ENCODE data around the gene ARHGAP45. TPM values are rescaled to one million over a fixed set of nuclear protein-coding genes. Genes with fewer than 3 reads are reported as not detected.

The ARHGAP45 gene
- total RNA-seq, 1 donor from 2014 or later: 3.0 TPM

DNA sequence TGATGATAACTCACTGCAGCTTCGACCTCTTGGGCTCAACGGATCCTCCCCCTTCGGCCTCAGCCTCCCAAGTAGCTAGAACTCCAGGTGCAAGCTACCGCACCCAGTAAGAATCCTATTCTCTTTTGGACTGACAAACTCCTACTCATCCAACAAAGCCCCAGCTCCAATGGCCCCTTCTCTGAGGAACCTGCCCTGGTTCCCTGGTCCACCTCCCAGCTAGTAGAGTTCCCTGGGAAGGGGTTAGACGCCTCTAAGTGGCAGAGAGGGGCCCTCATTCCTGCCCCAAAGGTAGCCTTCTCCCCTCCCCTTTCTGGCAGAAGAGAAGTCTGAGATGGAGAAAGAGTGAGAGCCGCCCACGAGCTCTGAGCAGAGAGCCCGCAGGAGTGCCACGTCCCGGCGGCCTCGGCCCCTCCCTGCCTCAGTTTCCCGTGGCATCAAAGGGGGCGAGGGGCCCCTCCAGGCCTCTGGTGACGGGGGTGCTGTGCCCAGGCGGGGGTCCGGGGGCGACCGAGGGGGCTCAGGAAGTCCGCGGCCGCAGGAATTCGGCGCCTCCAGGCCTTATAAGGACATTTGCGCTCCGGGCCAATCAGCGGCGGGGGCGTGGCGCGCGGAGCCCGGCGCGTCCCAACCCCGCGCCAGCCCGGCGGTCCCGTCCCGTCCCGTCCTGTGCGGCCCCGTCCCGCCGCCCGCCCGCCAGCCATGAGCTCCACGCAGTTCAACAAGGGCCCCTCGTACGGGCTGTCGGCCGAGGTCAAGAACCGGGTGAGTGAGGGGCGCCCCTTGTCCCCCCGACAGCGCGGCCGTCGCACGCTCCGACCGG is 40.8 kb upstream of the ARHGAP45 start, which contains the start of gene CNN2:
TSS of gene CNN2 (plus strand) at position 649 of the 823 bp plus-strand sequence. CDS start at position 703, 54 bp downstream.
- peak within 1 kb of the TSS; percentile 97 for H3K9ac ChIP-seq (ENCODE audit: low read length)
- peak within 1 kb of the TSS; percentile 97 for H3K4me2 ChIP-seq (ENCODE audit: low read length)
- H2AFZ ChIP-seq (ENCODE audit: low read depth, low read length): peak within 1 kb of the TSS; percentile 68
- FAIRE-seq (no peak), DNase-seq (ENCODE audit: low read depth) (peak; percentile 56)
- Mint-ChIP-seq H3K36me3 (ENCODE audit: low read depth, unreplicated experiment) (peaks cover 6% of the 10 kb centered on the region), H3K27ac (ENCODE audit: unreplicated experiment) (peak within 1 kb of the TSS; percentile 98), H3K4me3 (ENCODE audit: unreplicated experiment) (peak within 1 kb of the TSS; percentile 97), H3K4me1 (ENCODE audit: low read depth, unreplicated experiment) (peaks cover 13% of the 10 kb centered on the region), H3K27me3 (ENCODE audit: low read depth, unreplicated experiment) (no peaks in the 10 kb centered on the region), H3K9me3 (ENCODE audit: unreplicated experiment) (no peaks in the 10 kb centered on the region)
- peak within 1 kb of the TSS; percentile 100 for H3K4me3 ChIP-seq (ENCODE audit: insufficient read depth, low read depth, low read length)
- peaks cover 53% of the 10 kb centered on the region for H3K79me2 ChIP-seq (ENCODE audit: insufficient read depth, low read length)
- H4K20me1 ChIP-seq (ENCODE audit: insufficient read depth, low read length): peaks cover 42% of the 10 kb centered on the region
- no peak for TF ChIP-seq EZH2 (IDR thresholded peaks at IDR 0.05; ENCODE audit: insufficient read depth, low read length)
- TF ChIP-seq, protein P1, sequence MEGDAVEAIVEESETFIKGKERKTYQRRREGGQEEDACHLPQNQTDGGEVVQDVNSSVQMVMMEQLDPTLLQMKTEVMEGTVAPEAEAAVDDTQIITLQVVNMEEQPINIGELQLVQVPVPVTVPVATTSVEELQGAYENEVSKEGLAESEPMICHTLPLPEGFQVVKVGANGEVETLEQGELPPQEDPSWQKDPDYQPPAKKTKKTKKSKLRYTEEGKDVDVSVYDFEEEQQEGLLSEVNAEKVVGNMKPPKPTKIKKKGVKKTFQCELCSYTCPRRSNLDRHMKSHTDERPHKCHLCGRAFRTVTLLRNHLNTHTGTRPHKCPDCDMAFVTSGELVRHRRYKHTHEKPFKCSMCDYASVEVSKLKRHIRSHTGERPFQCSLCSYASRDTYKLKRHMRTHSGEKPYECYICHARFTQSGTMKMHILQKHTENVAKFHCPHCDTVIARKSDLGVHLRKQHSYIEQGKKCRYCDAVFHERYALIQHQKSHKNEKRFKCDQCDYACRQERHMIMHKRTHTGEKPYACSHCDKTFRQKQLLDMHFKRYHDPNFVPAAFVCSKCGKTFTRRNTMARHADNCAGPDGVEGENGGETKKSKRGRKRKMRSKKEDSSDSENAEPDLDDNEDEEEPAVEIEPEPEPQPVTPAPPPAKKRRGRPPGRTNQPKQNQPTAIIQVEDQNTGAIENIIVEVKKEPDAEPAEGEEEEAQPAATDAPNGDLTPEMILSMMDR (IDR thresholded peaks at IDR 0.05; ENCODE audit: insufficient read depth, low read depth, low read length): no peak
- H3K9me3 ChIP-seq (ENCODE audit: insufficient read depth, low read depth, low read length): no peaks in the 10 kb centered on the region
- no peaks in the 10 kb centered on the region for H3K36me3 ChIP-seq (ENCODE audit: insufficient read depth, low read length)
- H3K4me1 ChIP-seq (ENCODE audit: insufficient read depth, low read length): peaks cover 23% of the 10 kb centered on the region
- H3K27ac ChIP-seq (ENCODE audit: low read depth, low read length): peak within 1 kb of the TSS; percentile 88
- no peaks in the 10 kb centered on the region for H3K27me3 ChIP-seq (ENCODE audit: insufficient read depth, low read length)

DNA sequence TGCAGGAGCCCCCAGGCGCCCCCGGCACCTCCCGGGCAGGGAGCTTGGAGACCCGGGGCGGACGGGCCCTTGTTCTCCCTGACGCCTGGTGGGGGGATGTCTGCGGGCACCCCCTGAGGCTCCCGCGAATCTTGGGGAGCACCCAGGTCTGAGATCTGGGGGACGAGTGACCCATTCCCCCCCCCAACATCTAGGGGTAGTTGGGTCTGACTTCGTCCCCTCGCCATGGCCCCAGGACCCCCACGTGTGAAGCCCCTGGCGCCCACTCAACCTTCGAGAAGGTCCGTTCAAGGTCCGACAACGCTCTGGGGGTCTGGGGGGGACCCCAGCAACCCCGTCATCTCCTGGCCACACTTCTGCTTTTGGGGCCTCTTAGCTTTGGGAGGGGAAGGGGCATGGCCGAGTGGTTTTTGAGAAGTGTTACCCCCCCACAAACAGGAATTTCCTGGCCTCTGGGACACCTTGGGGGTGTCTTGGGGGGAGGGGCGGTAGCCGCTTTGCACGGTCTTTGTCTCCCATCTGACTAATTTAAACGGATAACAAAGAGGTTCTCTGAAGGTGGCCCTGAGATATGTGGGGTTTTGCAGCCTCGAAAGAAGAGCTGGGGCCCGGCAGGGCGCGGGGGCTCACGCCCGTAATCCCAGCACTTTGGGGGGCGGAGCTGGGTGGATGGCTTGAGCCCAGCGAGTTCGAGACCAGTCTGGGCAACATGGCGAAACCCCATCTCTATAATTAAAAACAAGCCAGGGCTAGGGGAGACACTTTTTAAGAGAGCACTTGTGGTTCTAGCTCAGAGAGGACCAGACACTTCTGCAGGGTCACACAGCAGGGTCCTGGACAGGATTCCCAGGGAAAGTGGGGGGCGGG is 40.0 kb upstream of the ARHGAP45 start:
- Histone ChIP-seq H3K9ac (ENCODE audit: low read length) (peak overlapping the region; percentile 97), H3K27ac (ENCODE audit: low read depth, low read length) (peak overlapping the region; percentile 88), H3K79me2 (ENCODE audit: insufficient read depth, low read length) (peaks cover 57% of the 10 kb centered on the region), H3K36me3 (ENCODE audit: insufficient read depth, low read length) (peaks cover 4% of the 10 kb centered on the region), H3K27me3 (ENCODE audit: insufficient read depth, low read length) (no peaks in the 10 kb centered on the region), H3K4me3 (ENCODE audit: insufficient read depth, low read depth, low read length) (peak overlapping the region; percentile 100), H2AFZ (ENCODE audit: low read depth, low read length) (no peak overlapping the region), H3K9me3 (ENCODE audit: insufficient read depth, low read depth, low read length) (no peaks in the 10 kb centered on the region), H3K4me2 (ENCODE audit: low read length) (peak overlapping the region; percentile 97), H3K4me1 (ENCODE audit: insufficient read depth, low read length) (peaks cover 23% of the 10 kb centered on the region), H4K20me1 (ENCODE audit: insufficient read depth, low read length) (peaks cover 47% of the 10 kb centered on the region)
- FAIRE-seq: no peak
- Mint-ChIP-seq H3K9me3 (ENCODE audit: unreplicated experiment) (no peaks in the 10 kb centered on the region), H3K27ac (ENCODE audit: unreplicated experiment) (peak overlapping the region; percentile 94), H3K27me3 (ENCODE audit: low read depth, unreplicated experiment) (no peaks in the 10 kb centered on the region), H3K4me3 (ENCODE audit: unreplicated experiment) (peak overlapping the region; percentile 97), H3K4me1 (ENCODE audit: low read depth, unreplicated experiment) (peaks cover 13% of the 10 kb centered on the region), H3K36me3 (ENCODE audit: low read depth, unreplicated experiment) (peaks cover 6% of the 10 kb centered on the region)
- no peak for DNase-seq (ENCODE audit: low read depth)
- TF ChIP-seq, protein P1 (IDR thresholded peaks at IDR 0.05; ENCODE audit: insufficient read depth, low read depth, low read length): no peak
- no peak for TF ChIP-seq EZH2 (IDR thresholded peaks at IDR 0.05; ENCODE audit: insufficient read depth, low read length)

All from astrocyte (in vitro differentiated cells and primary cell).